SJCRH30 (cell line): ENCODE data around the gene C1orf198. TPM values are rescaled to one million over a fixed set of nuclear protein-coding genes. Genes with fewer than 3 reads are reported as not detected.

ENCODE experiments used
- DNase-seq, 2 experiments: peaks; one replicate each; pipeline ENCODE4 v3.0.0-alpha.2; 2015 to 2020
- H3K27ac ChIP-seq: fragments of 250-450 bp; sonication (Bioruptor Pico); 2 replicates; pipeline ENCODE4 v1.5.1; 2020; ENCODE audit warnings: mild to moderate bottlenecking, moderate library complexity
- H3K27me3 ChIP-seq: fragments of 250-450 bp; sonication (Bioruptor Pico); 2 replicates; pipeline ENCODE4 v1.5.1; 2020; ENCODE audit warnings: mild to moderate bottlenecking, moderate library complexity
- H3K36me3 ChIP-seq: fragments of 250-450 bp; sonication (Bioruptor Pico); 2 replicates; pipeline ENCODE4 v1.5.1; 2020; ENCODE audit warnings: mild to moderate bottlenecking, moderate library complexity
- H3K4me1 ChIP-seq: fragments of 250-450 bp; sonication (Bioruptor Pico); 2 replicates; pipeline ENCODE4 v1.5.1; 2020; ENCODE audit warnings: mild to moderate bottlenecking, moderate library complexity
- H3K4me3 ChIP-seq: fragments of 250-450 bp; sonication (Bioruptor Pico); 2 replicates; pipeline ENCODE4 v1.5.1; 2020; ENCODE audit warnings: mild to moderate bottlenecking, moderate library complexity
- H3K9me3 ChIP-seq: fragments of 250-450 bp; sonication (Bioruptor Pico); replicated peaks from 2 replicates; pipeline ENCODE4 v1.5.1; 2020; ENCODE audit warnings: mild to moderate bottlenecking, moderate library complexity
- total RNA-seq: library from RNA; depleted of rRNA; stranded (reverse); fragments of >200 nt; shearing (Covaris generic); gene quantifications from 2 replicates; pipeline ENCODE4 v1.2.3, GENCODE V29; 2014

Gene C1orf198
- total RNA-seq, 1 experiment from 2014 or later, result 53.9 TPM

- H3K4me1 ChIP-seq, result peaks cover 60% of the 10 kb centered on the region
- H3K27me3 ChIP-seq, result no peaks in the 10 kb centered on the region
- no peaks in the 10 kb centered on the region for H3K9me3 ChIP-seq
- no peaks in the 10 kb centered on the region for H3K36me3 ChIP-seq
- H3K4me3 ChIP-seq, result no peak overlapping the region
- H3K27ac ChIP-seq, result peak overlapping the region; percentile 57
- DNase-seq, result peak; percentile 72 to 90
Measured at GRCh38 chr1:230824919-230825721, 43.2 kb downstream of the C1orf198 start.

DNA sequence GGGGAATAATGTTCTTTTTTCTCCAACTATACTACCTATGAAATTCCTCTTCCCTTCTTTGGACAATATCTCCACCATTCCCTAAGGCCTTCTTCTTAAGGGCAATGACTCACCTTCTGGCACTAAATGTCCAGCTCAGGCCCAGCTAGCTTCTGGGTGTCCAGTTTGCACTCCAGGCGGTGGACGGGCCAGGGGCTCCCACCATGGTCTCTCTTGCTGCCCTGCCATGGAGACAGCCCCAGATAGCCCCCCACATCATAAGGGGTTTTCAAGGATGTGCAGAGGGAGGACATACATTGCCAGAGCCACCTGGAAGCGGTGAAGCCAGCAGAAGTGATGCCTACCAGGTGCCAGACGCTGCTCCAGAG, 43.8 kb downstream of the C1orf198 start:
- Histone ChIP-seq H3K36me3 (no peaks in the 10 kb centered on the region), H3K27ac (peak overlapping the region; percentile 57), H3K4me3 (no peak overlapping the region), H3K4me1 (peaks cover 63% of the 10 kb centered on the region), H3K9me3 (no peaks in the 10 kb centered on the region), H3K27me3 (no peaks in the 10 kb centered on the region)
- no peak for DNase-seq

- Histone ChIP-seq H3K4me3 (no peak overlapping the region), H3K27ac (no peak overlapping the region), H3K27me3 (no peaks in the 10 kb centered on the region), H3K36me3 (no peaks in the 10 kb centered on the region), H3K4me1 (peaks cover 63% of the 10 kb centered on the region), H3K9me3 (no peaks in the 10 kb centered on the region)
- no peak for DNase-seq
Measured at GRCh38 chr1:230823931-230824381, 44.4 kb downstream of the C1orf198 start.

GRCh38 chr1:230823426-230823825, 44.9 kb downstream of the C1orf198 start:
- H3K36me3 ChIP-seq, result no peaks in the 10 kb centered on the region
- H3K9me3 ChIP-seq, result no peaks in the 10 kb centered on the region
- H3K4me3 ChIP-seq, result no peak overlapping the region
- H3K27me3 ChIP-seq, result no peaks in the 10 kb centered on the region
- no peak overlapping the region for H3K27ac ChIP-seq
- DNase-seq, result no peak
- H3K4me1 ChIP-seq, result peaks cover 63% of the 10 kb centered on the region

- no peaks in the 10 kb centered on the region for H3K9me3 ChIP-seq
- no peaks in the 10 kb centered on the region for H3K27me3 ChIP-seq
- no peak overlapping the region for H3K4me3 ChIP-seq
- no peaks in the 10 kb centered on the region for H3K36me3 ChIP-seq
- no peak overlapping the region for H3K27ac ChIP-seq
- peak in 1 of 2 experiments; percentile 64 for DNase-seq
- H3K4me1 ChIP-seq, result peaks cover 50% of the 10 kb centered on the region
Measured at GRCh38 chr1:230822092-230822581, 46.2 kb downstream of the C1orf198 start.

DNA sequence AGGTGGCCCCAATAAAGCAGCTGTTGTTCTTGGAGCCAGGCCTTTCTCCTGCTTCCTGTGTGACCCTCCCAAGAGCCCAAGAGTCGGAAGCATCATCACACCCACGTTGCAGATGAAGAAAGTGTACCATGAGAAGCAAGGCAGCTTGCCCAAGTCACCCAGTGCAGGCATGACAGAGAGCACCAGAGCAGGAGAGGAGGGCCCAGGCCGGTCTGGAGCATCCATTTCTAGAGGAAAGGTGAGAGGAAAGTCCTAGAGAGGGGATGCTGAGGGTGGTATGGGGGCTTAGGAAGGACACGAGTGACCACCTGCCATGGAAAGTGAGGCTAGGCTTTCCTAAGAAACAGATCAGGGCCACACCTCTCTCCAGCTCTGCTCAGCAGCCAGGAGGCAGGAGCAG, 47.0 kb downstream of the C1orf198 start:
- Histone ChIP-seq H3K9me3 (no peaks in the 10 kb centered on the region), H3K4me1 (peaks cover 42% of the 10 kb centered on the region), H3K36me3 (no peaks in the 10 kb centered on the region), H3K27me3 (no peaks in the 10 kb centered on the region), H3K27ac (no peak overlapping the region), H3K4me3 (no peak overlapping the region)
- DNase-seq, result no peak

DNA sequence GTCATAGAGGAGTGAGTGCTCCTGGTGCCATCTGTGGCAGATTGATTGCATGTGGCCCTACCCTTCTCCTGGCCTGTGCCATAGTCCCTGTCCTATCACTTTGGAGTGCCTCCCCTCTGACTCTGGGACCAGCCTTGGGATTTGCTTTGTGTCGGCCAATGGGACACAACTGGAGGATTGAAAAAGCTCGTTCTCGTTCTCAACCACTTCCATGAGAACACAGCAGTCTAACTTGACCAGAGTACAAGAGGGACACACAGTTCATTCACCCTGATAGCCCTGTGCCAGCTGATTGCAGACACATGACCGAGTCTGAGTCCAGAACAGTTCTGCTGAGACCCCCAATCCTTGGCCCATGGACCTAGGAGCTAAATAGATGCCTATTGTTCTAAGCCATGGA, 47.8 kb downstream of the C1orf198 start:
- no peaks in the 10 kb centered on the region for H3K9me3 ChIP-seq
- H3K27me3 ChIP-seq, result no peaks in the 10 kb centered on the region
- H3K27ac ChIP-seq, result no peak overlapping the region
- peaks cover 34% of the 10 kb centered on the region for H3K4me1 ChIP-seq
- no peak for DNase-seq
- no peaks in the 10 kb centered on the region for H3K36me3 ChIP-seq
- no peak overlapping the region for H3K4me3 ChIP-seq

- Histone ChIP-seq H3K27me3 (no peaks in the 10 kb centered on the region), H3K4me1 (peaks cover 29% of the 10 kb centered on the region), H3K9me3 (no peaks in the 10 kb centered on the region), H3K36me3 (no peaks in the 10 kb centered on the region), H3K4me3 (no peak overlapping the region), H3K27ac (no peak overlapping the region)
- DNase-seq, result peak in 1 of 2 experiments; percentile 51
Measured at GRCh38 chr1:230819976-230820375, 48.3 kb downstream of the C1orf198 start.

GRCh38 chr1:230818901-230819300, 49.4 kb downstream of the C1orf198 start:
- Histone ChIP-seq H3K9me3 (no peaks in the 10 kb centered on the region), H3K27me3 (no peaks in the 10 kb centered on the region), H3K27ac (no peak overlapping the region), H3K36me3 (no peaks in the 10 kb centered on the region), H3K4me3 (no peak overlapping the region), H3K4me1 (peaks cover 18% of the 10 kb centered on the region)
- DNase-seq, result no peak

GRCh38 chr1:230818367-230818766, 50.0 kb downstream of the C1orf198 start:
- DNase-seq, result no peak
- Histone ChIP-seq H3K36me3 (no peaks in the 10 kb centered on the region), H3K27ac (no peak overlapping the region), H3K4me3 (no peak overlapping the region), H3K4me1 (peaks cover 17% of the 10 kb centered on the region), H3K27me3 (no peaks in the 10 kb centered on the region), H3K9me3 (no peaks in the 10 kb centered on the region)

DNA sequence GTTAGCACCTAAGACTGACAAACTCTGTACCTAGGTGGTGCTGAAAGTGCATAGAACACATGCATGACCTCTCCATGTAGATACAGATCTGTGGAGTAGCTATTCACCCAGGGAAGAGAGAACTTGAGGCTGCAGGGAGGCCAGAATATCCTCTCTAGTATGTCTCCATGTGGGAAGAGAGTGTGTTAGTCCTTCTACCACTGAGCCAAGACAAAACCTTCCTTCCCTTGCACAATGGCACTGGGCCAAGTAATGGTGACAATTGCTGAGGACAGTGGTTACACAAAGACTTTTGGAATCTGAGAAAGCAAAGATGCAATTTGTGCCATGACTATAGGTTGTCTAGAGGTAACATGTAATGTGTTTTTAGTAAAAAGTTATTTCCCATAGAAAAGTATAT, 52.3 kb downstream of the C1orf198 start:
- no peak for DNase-seq
- Histone ChIP-seq H3K4me1 (peaks cover 7% of the 10 kb centered on the region; the same call in 1 of the 2 replicates), H3K4me3 (no peak overlapping the region)

GRCh38 chr1:230814949-230815692, 53.2 kb downstream of the C1orf198 start:
- Histone ChIP-seq H3K4me1 (peaks cover 3% of the 10 kb centered on the region; the same call in 1 of the 2 replicates), H3K9me3 (peaks cover 4% of the 10 kb centered on the region)
- DNase-seq, result no peak

More for the DNA sequence above, 52.3 kb downstream of the C1orf198 start:
- Histone ChIP-seq H3K27ac (no peak overlapping the region), H3K36me3 (no peaks in the 10 kb centered on the region), H3K27me3 (no peaks in the 10 kb centered on the region), H3K9me3 (peaks cover 4% of the 10 kb centered on the region)

GRCh38 chr1:230812568-230812967, 55.8 kb downstream of the C1orf198 start:
- Histone ChIP-seq H3K9me3 (peaks cover 4% of the 10 kb centered on the region), H3K27me3 (no peaks in the 10 kb centered on the region), H3K4me1 (no peaks in the 10 kb centered on the region), H3K36me3 (no peaks in the 10 kb centered on the region), H3K27ac (no peak overlapping the region), H3K4me3 (no peak overlapping the region)
- DNase-seq, result no peak

More at GRCh38 chr1:230814949-230815692, 53.2 kb downstream of the C1orf198 start:
- Histone ChIP-seq H3K27ac (no peak overlapping the region), H3K4me3 (no peak overlapping the region), H3K36me3 (no peaks in the 10 kb centered on the region), H3K27me3 (no peaks in the 10 kb centered on the region)

DNA sequence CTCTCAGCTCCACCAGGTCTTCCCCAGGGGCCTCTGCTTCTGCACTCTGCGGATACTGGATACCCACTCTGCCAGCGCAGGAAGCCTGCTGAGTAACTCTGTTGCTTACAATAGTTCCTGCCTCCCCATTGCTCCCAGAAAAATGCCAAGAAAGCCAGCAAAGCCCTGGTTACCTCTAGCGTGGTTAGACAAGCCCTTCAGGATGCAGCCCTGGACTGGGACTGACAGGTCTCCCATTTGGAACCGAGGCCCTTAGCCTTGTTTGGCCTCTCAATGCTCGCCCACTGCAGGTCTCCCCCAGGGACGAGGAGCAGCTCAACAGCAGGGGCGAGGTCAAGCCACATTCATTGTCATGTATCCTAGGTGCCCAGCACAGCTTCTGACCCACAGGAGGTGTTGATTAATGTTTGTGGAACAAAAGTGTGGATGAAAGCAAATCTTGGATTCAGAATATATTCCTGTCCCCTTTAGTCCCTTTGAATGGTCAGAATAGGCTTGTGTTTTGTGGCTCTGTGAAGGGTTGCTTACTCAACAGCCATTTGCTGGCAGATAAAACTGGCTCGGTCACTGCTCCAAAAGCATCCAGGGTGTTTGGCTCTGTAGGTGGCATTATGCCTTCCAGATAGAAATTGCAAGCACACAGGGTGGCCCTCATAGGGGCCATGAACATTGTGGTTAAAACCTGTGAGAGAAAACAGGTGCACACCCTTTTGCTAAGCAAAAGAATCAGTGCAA, 58.9 kb downstream of the C1orf198 start:
- peaks cover 4% of the 10 kb centered on the region for H3K9me3 ChIP-seq
- no peaks in the 10 kb centered on the region for H3K4me1 ChIP-seq
- H3K36me3 ChIP-seq, result no peaks in the 10 kb centered on the region
- no peak overlapping the region for H3K4me3 ChIP-seq
- DNase-seq, result peak in 1 of 2 experiments; percentile 47
- no peak overlapping the region for H3K27ac ChIP-seq
- H3K27me3 ChIP-seq, result no peaks in the 10 kb centered on the region
